Measurements from ENCODE around the gene TP53RK. TPM values are rescaled to one million over a fixed set of nuclear protein-coding genes. Genes with fewer than 3 reads are reported as not detected.

Gene TP53RK
- total RNA-seq, 1 experiment from 2014 or later = 21.5 TPM

DNA sequence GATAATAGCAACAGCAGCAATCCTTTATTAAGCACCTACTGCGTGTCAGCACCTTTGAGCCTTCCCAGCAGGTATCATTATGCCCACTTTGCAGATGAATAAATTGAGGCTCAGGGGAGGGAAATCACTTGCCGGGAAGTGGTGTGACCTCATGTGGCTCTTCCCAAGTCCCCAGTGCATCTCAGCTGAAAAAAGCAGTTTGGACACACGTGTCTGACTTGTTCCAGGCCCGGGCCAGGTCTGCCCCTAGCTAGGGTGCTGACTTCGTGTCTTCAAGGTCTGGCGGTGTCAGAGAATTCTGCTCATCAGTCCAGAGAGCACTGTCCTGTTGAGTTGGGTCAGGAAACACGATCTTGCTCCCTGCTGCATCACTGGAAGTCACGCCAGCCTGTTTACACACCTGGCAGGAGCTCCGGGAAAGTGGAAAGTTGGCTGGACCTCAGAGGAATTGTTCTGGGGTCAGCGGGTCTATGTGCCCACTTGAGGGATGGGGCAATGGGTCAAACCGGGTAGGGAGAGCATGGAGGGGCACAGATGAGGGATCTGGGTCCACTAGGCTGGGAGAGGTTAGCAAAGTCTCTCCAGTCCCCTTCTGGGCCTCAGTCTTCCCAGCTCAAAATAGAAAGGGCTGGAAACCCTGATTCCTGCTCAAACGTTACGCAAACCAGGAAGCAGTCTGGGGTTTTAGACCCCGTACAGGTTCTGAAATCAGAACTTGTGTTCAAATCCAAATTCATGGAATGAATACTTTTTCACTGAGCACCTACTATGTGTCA is 48.5 kb downstream of the TP53RK start:
- peak overlapping the region; percentile 22 to 66 (median 39); a peak in 3 of 7 replicates for H3K27ac Mint-ChIP-seq
- H3K4me1 Mint-ChIP-seq = peaks cover 36 to 41% of the 10 kb centered on the region in 2 experiments
- Histone ChIP-seq H3K4ac (ENCODE audit: low read depth, low read length) (no peak overlapping the region), H2AFZ (ENCODE audit: low read length) (no peak overlapping the region), H3T11ph (ENCODE audit: low read length) (no peak overlapping the region), H3K18ac (ENCODE audit: insufficient read length, low read depth, low read length) (no peak overlapping the region), H2BK5ac (ENCODE audit: insufficient read length, low read length) (no peak overlapping the region), H4K5ac (ENCODE audit: insufficient read length, low read depth, low read length) (no peak overlapping the region), H4K8ac (replicated peaks; ENCODE audit: insufficient read length, low read depth, low read length) (no peak overlapping the region), H3K9ac (ENCODE audit: extremely low read depth, insufficient read length, low read length) (no peak overlapping the region), H3K14ac (ENCODE audit: insufficient read depth, low read length) (no peak overlapping the region), H3K79me1 (ENCODE audit: insufficient read depth, low read depth, low read length, poor library complexity, severe bottlenecking) (no peaks in the 10 kb centered on the region), H2AK5ac (ENCODE audit: insufficient read length, low read length) (no peak overlapping the region), H2BK12ac (ENCODE audit: insufficient read length, low read depth, low read length) (no peak overlapping the region), H3K4me2 (ENCODE audit: insufficient read depth, insufficient read length, low read length) (no peak overlapping the region), H3K23me2 (ENCODE audit: insufficient read length, low read depth, low read length, poor library complexity, severe bottlenecking) (no peaks in the 10 kb centered on the region), H2BK15ac (ENCODE audit: low read depth, low read length) (no peak overlapping the region), H2BK120ac (ENCODE audit: low read depth, low read length, poor library complexity, severe bottlenecking) (no peak overlapping the region), H3K79me2 (ENCODE audit: insufficient read depth, low read length) (no peaks in the 10 kb centered on the region), H3K56ac (ENCODE audit: insufficient read length, low read depth, low read length) (no peak overlapping the region), H3K4me1 (ENCODE audit: insufficient read depth, low read length) (no peaks in the 10 kb centered on the region), H3K9me3 (ENCODE audit: control insufficient read depth, low read depth, low read length) (no peaks in the 10 kb centered on the region), H4K91ac (ENCODE audit: insufficient read length, low read depth, low read length) (no peak overlapping the region), H3K27ac (ENCODE audit: insufficient read length, low read depth, low read length) (no peak overlapping the region), H3K23ac (ENCODE audit: insufficient read length, low read depth, low read length) (no peak overlapping the region), H3K27me3 (ENCODE audit: insufficient read depth, low read length) (no peaks in the 10 kb centered on the region), H2BK20ac (ENCODE audit: low read depth, low read length, poor library complexity, severe bottlenecking) (no peak overlapping the region), H4K20me1 (ENCODE audit: control insufficient read depth, insufficient read depth, insufficient read length) (peaks cover 3% of the 10 kb centered on the region)
- no peaks in the 10 kb centered on the region; a peak in 1 of 5 replicates for H3K9me3 Mint-ChIP-seq
- H3K4me3 Mint-ChIP-seq = no peak overlapping the region
- peaks cover under 1% of the 10 kb centered on the region; the same call in 1 of the 2 replicates for H3K27me3 Mint-ChIP-seq (ENCODE audit: low read depth)
- peaks cover 0 to 11% (median 0%) of the 10 kb centered on the region in 3 experiments; a peak in 3 of 7 replicates for H3K36me3 Mint-ChIP-seq (ENCODE audit: insufficient read depth in 1 of 3, low read depth in 3 of 3)
- no CpG with 5 or more reads among the region's 14 CpGs for WGBS (ENCODE audit: extremely low coverage, insufficient read length, low lambda C conversion rate)
- TF ChIP-seq, protein P1, sequence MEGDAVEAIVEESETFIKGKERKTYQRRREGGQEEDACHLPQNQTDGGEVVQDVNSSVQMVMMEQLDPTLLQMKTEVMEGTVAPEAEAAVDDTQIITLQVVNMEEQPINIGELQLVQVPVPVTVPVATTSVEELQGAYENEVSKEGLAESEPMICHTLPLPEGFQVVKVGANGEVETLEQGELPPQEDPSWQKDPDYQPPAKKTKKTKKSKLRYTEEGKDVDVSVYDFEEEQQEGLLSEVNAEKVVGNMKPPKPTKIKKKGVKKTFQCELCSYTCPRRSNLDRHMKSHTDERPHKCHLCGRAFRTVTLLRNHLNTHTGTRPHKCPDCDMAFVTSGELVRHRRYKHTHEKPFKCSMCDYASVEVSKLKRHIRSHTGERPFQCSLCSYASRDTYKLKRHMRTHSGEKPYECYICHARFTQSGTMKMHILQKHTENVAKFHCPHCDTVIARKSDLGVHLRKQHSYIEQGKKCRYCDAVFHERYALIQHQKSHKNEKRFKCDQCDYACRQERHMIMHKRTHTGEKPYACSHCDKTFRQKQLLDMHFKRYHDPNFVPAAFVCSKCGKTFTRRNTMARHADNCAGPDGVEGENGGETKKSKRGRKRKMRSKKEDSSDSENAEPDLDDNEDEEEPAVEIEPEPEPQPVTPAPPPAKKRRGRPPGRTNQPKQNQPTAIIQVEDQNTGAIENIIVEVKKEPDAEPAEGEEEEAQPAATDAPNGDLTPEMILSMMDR (conservative IDR thresholded peaks at IDR 0.05) = no peak
- no peak for DNase-seq
